DND-41 (cell line): ENCODE data around the gene MGAT5.

Source experiments
- ATAC-seq: fragments of 200-7000 bp; cut with Tn5 transposase; 3 replicates; pipeline ENCODE4 v1.9.1; 2021; ENCODE audit warnings: low read depth; ENCODE audit not compliant: insufficient read depth
- DNase-seq: peaks from one replicate; pipeline ENCODE4 v3.0.0-alpha.2; 2020
- H2AFZ ChIP-seq: 2 replicates; pipeline ENCODE4 v1.6.0; 2012; ENCODE audit warnings: low read depth, low read length
- H3K27ac ChIP-seq: 2 replicates; pipeline ENCODE4 v1.5.1; 2012; ENCODE audit warnings: low read length, inconsistent platforms
- H3K27me3 ChIP-seq: fragments of 200-600 bp; sonication (generic); 2 replicates; pipeline ENCODE4 v1.6.0; 2012; ENCODE audit warnings: low read length, mild to moderate bottlenecking, inconsistent platforms; ENCODE audit not compliant: insufficient read depth, poor library complexity
- H3K36me3 ChIP-seq: 2 replicates; pipeline ENCODE4 v1.5.1; 2012; ENCODE audit warnings: low read length, inconsistent platforms; ENCODE audit not compliant: insufficient read depth
- H3K4me1 ChIP-seq: 2 replicates; pipeline ENCODE4 v1.5.1; 2012; ENCODE audit warnings: mild to moderate bottlenecking, low read length; ENCODE audit not compliant: insufficient read depth
- H3K4me2 ChIP-seq: 2 replicates; pipeline ENCODE4 v1.6.0; 2012; ENCODE audit warnings: mild to moderate bottlenecking, moderate library complexity, low read length, inconsistent platforms; ENCODE audit not compliant: insufficient read depth
- H3K4me3 ChIP-seq, 2 experiments: fragments of 200-600 bp in 1 of 2; shearing (Covaris generic) in 1 of 2; 2 replicates each; pipeline ENCODE4 v1.5.1; 2012 to 2016; ENCODE audit warnings: inconsistent platforms in 2 of 2, low read length in 2 of 2, mild to moderate bottlenecking in 2 of 2, low read depth in 1 of 2, moderate library complexity in 1 of 2
- H3K79me2 ChIP-seq: 2 replicates; pipeline ENCODE4 v1.6.0; 2012; ENCODE audit warnings: low read length, inconsistent platforms; ENCODE audit not compliant: insufficient read depth
- H3K9ac ChIP-seq: 2 replicates; pipeline ENCODE4 v1.6.0; 2012; ENCODE audit warnings: low read depth, mild to moderate bottlenecking, inconsistent platforms, low read length, moderate library complexity
- H3K9me3 ChIP-seq: 2 replicates; pipeline ENCODE4 v1.5.1; 2012; ENCODE audit warnings: low read length, moderate library complexity, mild to moderate bottlenecking, inconsistent platforms; ENCODE audit not compliant: insufficient read depth, severe bottlenecking
- H4K20me1 ChIP-seq: 2 replicates; pipeline ENCODE4 v1.6.0; 2012; ENCODE audit warnings: low read length; ENCODE audit not compliant: insufficient read depth
- CTCF ChIP-seq: IDR thresholded peaks from 2 replicates; pipeline ENCODE4 v1.5.1; 2012; ENCODE audit warnings: borderline replicate concordance, low read length, moderate library complexity, mild to moderate bottlenecking; ENCODE audit not compliant: poor library complexity, severe bottlenecking; ENCODE audit errors: extremely low read depth
- EZH2 ChIP-seq: IDR thresholded peaks from 3 replicates; pipeline ENCODE4 v1.6.1; 2012; ENCODE audit warnings: borderline replicate concordance, low read depth, mild to moderate bottlenecking, moderate library complexity, low read length, inconsistent platforms; ENCODE audit not compliant: severe bottlenecking

The MGAT5 gene

GRCh38 chr2:134274121-134274520 lies 20.2 kb downstream of the MGAT5 start:
- Histone ChIP-seq H2AFZ (no peak overlapping the region), H3K9me3 (no peaks in the 10 kb centered on the region), H3K4me1 (no peaks in the 10 kb centered on the region), H3K9ac (no peak overlapping the region), H3K4me3 (no peak overlapping the region), H3K79me2 (no peaks in the 10 kb centered on the region), H4K20me1 (peaks cover 7% of the 10 kb centered on the region; the same call in 1 of the 2 replicates), H3K27ac (no peak overlapping the region), H3K27me3 (no peaks in the 10 kb centered on the region), H3K36me3 (peaks cover 22% of the 10 kb centered on the region), H3K4me2 (no peak overlapping the region)
- DNase-seq (no peak), ATAC-seq (no peak)
- TF ChIP-seq CTCF (no peak), EZH2 (no peak)

DNA sequence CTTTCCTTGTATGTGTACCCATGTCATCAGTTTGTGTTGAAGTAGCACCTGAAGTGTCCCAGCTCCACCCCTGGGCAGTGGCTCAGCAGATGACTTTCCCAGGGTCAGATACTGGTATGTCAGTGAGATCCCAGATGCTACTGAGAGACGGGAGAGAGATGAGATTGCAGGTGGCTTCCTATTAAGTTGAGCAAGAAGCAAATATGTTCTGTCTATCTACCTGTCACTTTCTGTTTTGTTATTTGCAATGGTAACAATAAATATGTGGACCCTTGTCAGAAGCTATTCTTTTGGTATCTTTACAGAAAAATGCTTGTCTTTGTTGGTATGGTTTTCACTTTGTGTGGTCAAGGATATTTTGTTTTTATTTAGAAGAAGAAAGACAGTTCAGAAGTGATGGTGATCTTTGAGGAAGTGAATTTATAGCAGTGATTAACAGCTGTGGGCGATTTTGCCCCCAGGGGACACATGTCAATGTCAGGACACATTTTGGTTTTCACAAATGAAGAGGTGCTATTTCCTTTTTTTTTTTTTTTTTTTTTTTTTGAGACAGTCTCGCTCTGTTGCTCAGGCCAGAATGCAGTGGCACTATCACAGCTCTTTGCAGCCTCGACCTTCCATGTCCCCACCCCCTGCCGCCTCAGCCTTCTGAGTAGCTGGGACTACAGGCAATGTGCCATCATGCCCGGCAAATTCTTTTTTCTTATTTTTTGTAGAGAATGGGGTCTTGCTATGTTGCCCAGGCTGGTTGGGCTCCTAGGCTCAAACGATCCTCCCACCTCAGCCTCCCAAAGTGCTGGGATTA lies 21.4 kb downstream of the MGAT5 start:
- H3K9ac ChIP-seq: no peak overlapping the region
- peaks cover 20% of the 10 kb centered on the region for H3K36me3 ChIP-seq
- H3K4me3 ChIP-seq: no peak overlapping the region
- H3K79me2 ChIP-seq: no peaks in the 10 kb centered on the region
- H3K9me3 ChIP-seq: no peaks in the 10 kb centered on the region
- ATAC-seq (no peak), DNase-seq (no peak)
- H3K4me1 ChIP-seq: no peaks in the 10 kb centered on the region
- peaks cover 7% of the 10 kb centered on the region; the same call in 1 of the 2 replicates for H4K20me1 ChIP-seq
- no peak overlapping the region for H3K27ac ChIP-seq
- TF ChIP-seq EZH2: no peak
- no peak for TF ChIP-seq CTCF
- no peak overlapping the region for H2AFZ ChIP-seq
- no peaks in the 10 kb centered on the region for H3K27me3 ChIP-seq
- no peak overlapping the region for H3K4me2 ChIP-seq

- Histone ChIP-seq H3K27me3 (no peaks in the 10 kb centered on the region), H3K36me3 (peaks cover 9% of the 10 kb centered on the region), H3K4me1 (peaks cover 8% of the 10 kb centered on the region), H3K9ac (no peak overlapping the region), H3K4me3 (no peak overlapping the region), H3K79me2 (no peaks in the 10 kb centered on the region), H2AFZ (no peak overlapping the region), H3K4me2 (no peak overlapping the region), H4K20me1 (peaks cover 7% of the 10 kb centered on the region; the same call in 1 of the 2 replicates), H3K9me3 (no peaks in the 10 kb centered on the region), H3K27ac (no peak overlapping the region)
- ATAC-seq: no peak
- DNase-seq: no peak
- TF ChIP-seq CTCF (no peak), EZH2 (no peak)
Measured at GRCh38 chr2:134276381-134277172, 22.7 kb downstream of the MGAT5 start.
